Naive B cell (primary cell): ENCODE data around the gene TTPAL. TPM values are rescaled to one million over a fixed set of nuclear protein-coding genes. Genes with fewer than 3 reads are reported as not detected.

Source experiments
- ATAC-seq, 2 donors: fragments of 150-1000 bp; cut with Tn5 transposase; 2 replicates each; pipeline ENCODE4 v1.10.0; 2021; ENCODE audit warnings: low read depth in 2 of 2, mild to moderate bottlenecking in 2 of 2, moderate library complexity in 2 of 2
- DNase-seq: peaks from one replicate; pipeline ENCODE4 v3.0.0; 2022
- H3K27ac Mint-ChIP-seq, 6 donors: one replicate each; pipeline ENCODE4 v1.8.0; 2020 to 2022; ENCODE audit warnings: mild to moderate bottlenecking in 6 of 6, mixed read lengths in 6 of 6, moderate library complexity in 5 of 6, inconsistent platforms in 2 of 6
- H3K27me3 Mint-ChIP-seq, 3 donors: one replicate each; pipeline ENCODE4 v1.8.0; 2021 to 2022; ENCODE audit warnings: mixed read lengths in 3 of 3, mild to moderate bottlenecking in 1 of 3
- H3K36me3 Mint-ChIP-seq, 2 donors: one replicate each; pipeline ENCODE4 v1.8.0; 2020 to 2022; ENCODE audit warnings: mixed read lengths in 2 of 2, inconsistent platforms in 1 of 2, mild to moderate bottlenecking in 1 of 2
- H3K4me1 Mint-ChIP-seq, 3 donors: one replicate each; pipeline ENCODE4 v1.8.0; 2020 to 2022; ENCODE audit warnings: mixed read lengths in 3 of 3, inconsistent platforms in 1 of 3, mild to moderate bottlenecking in 1 of 3, moderate library complexity in 1 of 3
- H3K4me3 Mint-ChIP-seq, 8 donors: one replicate each; pipeline ENCODE4 v1.8.0; 2020 to 2022; ENCODE audit warnings: mild to moderate bottlenecking in 8 of 8, mixed read lengths in 8 of 8, moderate library complexity in 8 of 8, inconsistent platforms in 2 of 8
- H3K9me3 Mint-ChIP-seq, 7 donors: one replicate each; pipeline ENCODE4 v1.8.0; 2020 to 2022; ENCODE audit warnings: mixed read lengths in 7 of 7, mild to moderate bottlenecking in 5 of 7, inconsistent platforms in 2 of 7, moderate library complexity in 1 of 7
- polyA plus RNA-seq, 6 donors: library from polyadenylated mRNA; unstranded; fragments of 300-500 nt; fragmentation: Illumina TruSeq; gene quantifications; one replicate each; pipeline ENCODE4 v1.2.3, GENCODE V29; 2021; ENCODE audit warnings: low read depth in 6 of 6

The TTPAL gene
- polyA plus RNA-seq, 6 donors from 2014 or later, result 4.2 to 16.3 (median 13.0) TPM

DNA sequence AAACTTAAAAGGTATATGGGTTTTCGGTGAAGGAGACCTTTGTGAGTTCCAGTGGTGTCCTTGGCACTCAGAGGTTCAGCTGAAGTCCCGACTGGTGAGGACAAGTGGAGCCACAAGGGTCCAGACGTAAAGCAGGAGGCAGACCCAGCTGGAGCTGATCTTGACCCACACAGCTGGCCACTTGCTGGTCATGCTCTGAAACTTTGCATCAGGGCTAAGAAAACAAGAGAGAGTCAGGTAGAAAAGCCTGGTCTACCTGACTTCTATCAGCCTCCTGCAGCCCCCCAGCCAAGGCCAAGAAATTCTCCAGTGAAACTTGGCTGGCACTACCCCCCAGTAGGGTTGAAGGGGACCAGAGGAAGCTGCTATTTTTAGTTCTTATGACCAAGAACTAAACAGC, 24.5 kb downstream of the TTPAL start:
- Mint-ChIP-seq H3K36me3 (peaks cover 29 to 45% of the 10 kb centered on the region in 2 donors), H3K4me3 (no peak overlapping the region), H3K9me3 (peaks cover 0 to 4% (median 0%) of the 10 kb centered on the region in 7 donors), H3K27ac (peak overlapping the region in 1 of 6 donors; percentile 16), H3K4me1 (peaks cover 22 to 27% (median 25%) of the 10 kb centered on the region in 3 donors), H3K27me3 (no peaks in the 10 kb centered on the region)
- DNase-seq (no peak), ATAC-seq (no peak)

DNA sequence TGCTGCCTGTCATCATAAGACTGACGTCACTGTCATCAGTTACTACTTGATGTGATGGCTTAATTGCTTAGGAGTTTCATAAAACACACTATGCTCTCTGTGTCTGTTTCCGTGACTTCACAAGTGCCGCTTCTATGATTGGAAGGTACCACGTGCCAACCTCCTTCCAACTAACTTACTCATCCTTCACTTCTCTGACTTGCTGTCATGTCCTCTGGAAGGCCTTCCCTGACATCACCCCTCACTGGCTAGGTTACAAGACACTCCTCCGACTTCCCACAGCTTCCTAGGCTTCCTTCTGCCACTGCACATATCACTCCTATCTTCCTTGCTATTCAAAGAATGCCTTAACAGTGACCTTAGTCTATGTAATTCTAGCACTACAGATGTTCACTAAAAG, 25.8 kb downstream of the TTPAL start:
- H3K4me3 Mint-ChIP-seq, result no peak overlapping the region
- no peaks in the 10 kb centered on the region for H3K27me3 Mint-ChIP-seq
- peaks cover 0 to 4% (median 0%) of the 10 kb centered on the region in 7 donors for H3K9me3 Mint-ChIP-seq
- H3K27ac Mint-ChIP-seq, result peak overlapping the region in 2 of 6 donors; percentile 0 to 40
- H3K36me3 Mint-ChIP-seq, result peaks cover 22 to 39% of the 10 kb centered on the region in 2 donors
- DNase-seq, result no peak
- ATAC-seq, result no peak
- peaks cover 18 to 22% (median 22%) of the 10 kb centered on the region in 3 donors for H3K4me1 Mint-ChIP-seq

DNA sequence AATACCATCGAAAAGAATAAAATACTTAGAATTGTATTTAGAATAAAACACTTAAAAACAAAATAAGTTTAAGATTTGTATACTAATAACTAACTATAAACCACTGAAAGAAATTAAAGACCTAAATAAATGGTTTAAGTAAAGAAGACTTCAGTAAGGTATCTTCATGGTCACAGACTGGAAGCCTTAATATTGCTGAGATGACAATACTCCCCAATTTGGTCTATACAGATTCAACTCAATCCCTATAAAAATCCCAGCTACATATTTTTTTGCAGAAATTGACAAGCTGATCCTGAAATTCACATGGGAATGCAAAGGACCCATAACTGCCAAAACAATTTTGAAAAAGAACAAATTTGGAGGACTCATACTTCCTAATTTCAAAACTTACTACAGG, 27.3 kb downstream of the TTPAL start:
- peak overlapping the region in 1 of 6 donors; percentile 49 for H3K27ac Mint-ChIP-seq
- H3K9me3 Mint-ChIP-seq, result peaks cover 0 to 4% (median 0%) of the 10 kb centered on the region in 7 donors
- no peaks in the 10 kb centered on the region for H3K27me3 Mint-ChIP-seq
- no peak overlapping the region for H3K4me3 Mint-ChIP-seq
- DNase-seq, result no peak
- peaks cover 22 to 35% of the 10 kb centered on the region in 2 donors for H3K36me3 Mint-ChIP-seq
- peaks cover 4 to 13% (median 7%) of the 10 kb centered on the region in 3 donors for H3K4me1 Mint-ChIP-seq
- ATAC-seq, result no peak

DNA sequence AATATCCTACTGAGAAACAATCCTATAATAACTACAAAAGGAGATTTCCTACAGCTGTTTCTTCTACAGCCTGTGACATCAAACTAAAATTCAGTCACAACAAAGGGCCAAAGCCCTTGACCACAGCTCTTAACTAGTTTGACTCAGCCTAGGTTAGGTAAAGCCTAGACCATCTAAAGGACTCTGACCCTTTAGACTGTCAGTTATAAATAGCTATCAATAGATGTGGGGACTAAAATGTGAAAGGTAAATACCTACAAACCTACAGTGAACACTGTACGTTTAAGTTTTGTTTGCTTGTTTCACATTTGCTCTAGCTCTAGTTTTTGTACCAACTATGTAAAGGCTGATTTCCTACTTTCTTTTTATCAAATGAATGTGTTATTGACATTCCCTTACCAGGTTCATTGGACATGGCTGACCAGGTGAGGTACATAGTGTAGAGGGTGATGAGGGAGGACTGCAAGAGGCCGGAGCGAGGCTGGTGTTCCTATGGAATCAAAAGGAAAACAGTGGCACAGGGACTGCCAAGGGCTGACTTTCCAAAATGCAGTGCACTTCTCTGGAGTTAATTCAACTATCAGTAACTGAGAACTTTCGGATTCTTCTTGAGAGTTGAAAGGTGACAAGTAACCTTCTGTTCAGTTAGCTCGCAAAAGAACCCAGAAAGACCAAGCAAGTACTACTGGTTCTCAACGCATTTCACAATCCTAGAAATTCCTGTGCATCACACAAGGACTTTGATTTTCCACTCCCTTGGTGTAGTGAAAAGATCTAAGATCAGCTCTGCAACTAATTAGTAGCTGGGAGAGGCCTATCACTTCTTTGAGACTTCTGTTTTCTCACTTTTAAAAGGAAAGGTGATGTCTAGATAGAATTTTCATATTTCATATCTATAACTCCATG, 29.0 kb downstream of the TTPAL start:
- H3K9me3 Mint-ChIP-seq, result no peaks in the 10 kb centered on the region
- no peaks in the 10 kb centered on the region for H3K27me3 Mint-ChIP-seq
- H3K4me1 Mint-ChIP-seq, result peaks cover 0 to 4% (median 0%) of the 10 kb centered on the region in 3 donors
- H3K36me3 Mint-ChIP-seq, result peaks cover 8 to 20% of the 10 kb centered on the region in 2 donors
- no peak for DNase-seq
- no peak for ATAC-seq
- no peak overlapping the region for H3K4me3 Mint-ChIP-seq
- no peak overlapping the region for H3K27ac Mint-ChIP-seq

DNA sequence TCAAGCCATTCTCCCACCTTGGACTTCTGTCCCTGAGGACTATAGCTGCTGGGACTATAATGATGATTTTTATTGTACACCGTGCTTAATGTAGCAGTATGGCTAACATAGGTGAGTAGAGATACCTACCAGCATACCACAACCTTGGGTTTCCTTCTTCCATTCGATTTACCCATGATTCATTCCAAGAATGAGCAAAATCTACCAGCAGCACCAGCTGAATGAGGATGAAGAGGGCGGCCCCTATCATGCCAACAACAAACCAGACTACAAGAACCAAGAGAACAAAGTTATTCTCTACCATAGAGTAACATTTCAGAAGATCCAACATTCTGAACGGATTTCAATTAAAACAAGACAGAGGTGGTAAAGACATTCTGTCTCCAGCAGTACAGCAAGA, 34.1 kb downstream of the TTPAL start:
- Mint-ChIP-seq H3K4me1 (peaks cover 7 to 11% (median 8%) of the 10 kb centered on the region in 3 donors), H3K4me3 (no peak overlapping the region), H3K36me3 (no peaks in the 10 kb centered on the region), H3K9me3 (no peaks in the 10 kb centered on the region), H3K27ac (peak overlapping the region in 1 of 6 donors; percentile 36), H3K27me3 (no peaks in the 10 kb centered on the region)
- ATAC-seq (no peak), DNase-seq (no peak)

GRCh38 chr20:44513871-44514270, 38.2 kb downstream of the TTPAL start:
- Mint-ChIP-seq H3K27me3 (no peaks in the 10 kb centered on the region), H3K36me3 (no peaks in the 10 kb centered on the region), H3K27ac (peak overlapping the region in 2 of 6 donors; percentile 41 to 60), H3K4me1 (peaks cover 22 to 37% (median 36%) of the 10 kb centered on the region in 3 donors), H3K9me3 (no peaks in the 10 kb centered on the region), H3K4me3 (no peak overlapping the region)
- ATAC-seq (no peak), DNase-seq (no peak)

DNA sequence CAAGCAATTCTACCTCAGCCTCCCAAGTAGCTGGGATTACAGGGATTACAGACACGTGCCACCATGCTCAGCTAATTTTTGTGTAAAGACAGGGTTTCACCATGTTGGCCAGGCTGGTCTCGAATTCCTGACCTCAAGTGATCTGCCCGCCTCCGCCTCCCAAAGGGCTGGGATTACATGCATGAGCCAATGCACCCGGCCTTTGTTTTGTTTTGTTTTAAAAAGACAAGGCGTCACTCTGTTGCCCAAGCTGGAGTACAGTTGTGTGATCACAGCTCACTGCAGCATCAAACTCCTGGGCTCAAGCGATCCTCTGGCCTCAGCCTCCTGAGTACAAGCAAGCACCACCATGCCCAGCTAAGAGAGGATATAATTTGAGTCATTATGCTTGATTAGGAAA, 40.8 kb downstream of the TTPAL start:
- Mint-ChIP-seq H3K4me3 (no peak overlapping the region), H3K27ac (peak overlapping the region in 2 of 6 donors; percentile 5 to 54), H3K27me3 (no peaks in the 10 kb centered on the region), H3K4me1 (peaks cover 37 to 63% (median 55%) of the 10 kb centered on the region in 3 donors), H3K9me3 (no peaks in the 10 kb centered on the region), H3K36me3 (no peaks in the 10 kb centered on the region)
- DNase-seq (no peak), ATAC-seq (no peak)

GRCh38 chr20:44517454-44517853, 41.8 kb downstream of the TTPAL start:
- DNase-seq (no peak), ATAC-seq (no peak)
- peak overlapping the region in 4 of 6 donors; percentile 63 to 93 (median 78) for H3K27ac Mint-ChIP-seq
- H3K27me3 Mint-ChIP-seq, result no peaks in the 10 kb centered on the region
- peaks cover 43 to 71% (median 60%) of the 10 kb centered on the region in 3 donors for H3K4me1 Mint-ChIP-seq
- H3K4me3 Mint-ChIP-seq, result peak overlapping the region in 2 of 8 donors; percentile 24 to 37
- H3K36me3 Mint-ChIP-seq, result no peaks in the 10 kb centered on the region
- no peaks in the 10 kb centered on the region for H3K9me3 Mint-ChIP-seq

DNA sequence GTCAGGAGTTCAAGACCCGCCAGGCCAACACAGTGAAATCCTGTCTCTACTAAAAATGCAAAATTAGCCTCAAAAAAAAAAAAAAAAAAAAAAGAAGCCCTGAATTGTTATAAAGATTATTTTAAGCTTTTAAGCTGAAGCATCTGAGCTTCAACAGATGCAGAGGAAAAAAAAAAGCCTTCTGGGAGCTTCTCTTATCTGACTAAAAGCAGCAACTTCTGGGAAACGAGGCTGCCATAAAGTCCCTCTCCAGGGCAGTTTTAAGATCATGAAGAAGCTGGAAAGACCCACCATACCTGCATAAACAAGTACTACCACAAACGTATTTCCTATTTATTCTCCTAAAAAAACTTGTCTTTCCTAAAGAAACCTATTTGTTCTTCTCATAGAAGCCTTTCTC, 42.6 kb downstream of the TTPAL start:
- H3K9me3 Mint-ChIP-seq, result no peaks in the 10 kb centered on the region
- peak overlapping the region; percentile 41 to 93 (median 54) for H3K27ac Mint-ChIP-seq
- peaks cover 46 to 70% (median 62%) of the 10 kb centered on the region in 3 donors for H3K4me1 Mint-ChIP-seq
- H3K27me3 Mint-ChIP-seq, result no peaks in the 10 kb centered on the region
- ATAC-seq (no peak), DNase-seq (no peak)
- H3K36me3 Mint-ChIP-seq, result no peaks in the 10 kb centered on the region
- H3K4me3 Mint-ChIP-seq, result peak overlapping the region in 1 of 8 donors; percentile 85

GRCh38 chr20:44520881-44521280, 45.2 kb downstream of the TTPAL start:
- Mint-ChIP-seq H3K9me3 (no peaks in the 10 kb centered on the region), H3K4me1 (peaks cover 38 to 62% (median 50%) of the 10 kb centered on the region in 3 donors), H3K4me3 (peak overlapping the region; percentile 78 to 97 (median 90)), H3K27me3 (no peaks in the 10 kb centered on the region), H3K27ac (peak overlapping the region; percentile 93 to 99 (median 98)), H3K36me3 (no peaks in the 10 kb centered on the region)
- ATAC-seq, result no peak
- DNase-seq, result no peak

DNA sequence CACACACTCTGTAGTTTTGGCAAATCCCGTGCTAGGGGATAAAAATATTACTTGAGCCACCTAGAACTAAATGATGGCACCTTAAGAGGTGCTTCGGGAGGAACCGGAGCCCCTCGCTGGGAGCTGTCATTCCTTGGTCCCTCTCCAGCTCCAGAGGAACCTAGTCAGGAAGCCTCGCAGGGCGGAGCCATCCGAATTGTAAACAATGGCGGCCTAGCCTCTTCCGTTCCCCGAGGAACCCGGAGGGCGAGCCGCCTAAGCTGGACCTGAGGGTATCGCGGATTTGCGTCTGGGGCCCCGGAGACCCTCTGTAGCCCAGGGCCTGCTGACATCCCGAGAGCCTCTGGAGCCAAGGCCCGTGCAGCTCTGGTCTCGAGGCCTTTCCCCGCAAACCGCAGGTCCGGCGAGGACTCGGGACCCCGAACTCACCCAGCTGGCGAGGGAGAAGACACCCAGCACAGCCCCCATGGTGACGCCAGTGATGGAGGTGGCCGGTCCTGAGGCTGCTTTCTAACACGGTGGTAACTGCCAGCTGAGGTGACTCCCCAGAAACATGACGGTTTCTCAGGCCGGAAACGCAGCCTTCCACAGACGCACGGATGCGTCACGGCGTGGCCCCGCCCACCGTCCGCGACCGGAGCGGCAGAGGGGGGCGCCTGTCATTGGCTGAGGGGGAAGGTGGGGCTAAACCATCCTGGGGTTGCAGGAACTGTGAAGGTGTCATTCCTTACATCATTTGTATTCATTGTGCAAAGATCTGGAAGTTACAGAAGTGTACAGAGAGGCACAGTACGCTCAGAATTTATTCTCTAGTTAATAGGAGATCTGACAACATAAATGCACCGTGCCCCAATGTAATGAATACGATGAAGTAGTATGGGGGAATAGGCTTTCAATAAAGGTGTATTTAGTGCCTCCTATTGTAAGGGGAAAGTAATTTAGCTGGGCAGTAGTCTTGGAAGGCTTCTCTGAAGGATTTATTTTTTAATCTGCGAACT, 46.1 kb downstream of the TTPAL start, which contains the start of gene SERINC3:
TSS of gene SERINC3 (minus strand) at position 587 of the 998 bp plus-strand sequence. CDS start at position 468, 119 bp downstream.
- peak; percentile 99 for DNase-seq
- Mint-ChIP-seq H3K27me3 (no peaks in the 10 kb centered on the region), H3K9me3 (no peaks in the 10 kb centered on the region), H3K4me3 (peak within 1 kb of the TSS; percentile 78 to 97 (median 90)), H3K36me3 (no peaks in the 10 kb centered on the region), H3K4me1 (peaks cover 38 to 59% (median 47%) of the 10 kb centered on the region in 3 donors), H3K27ac (peak within 1 kb of the TSS; percentile 93 to 99 (median 98))
- ATAC-seq, result peak; percentile 89 to 90

DNA sequence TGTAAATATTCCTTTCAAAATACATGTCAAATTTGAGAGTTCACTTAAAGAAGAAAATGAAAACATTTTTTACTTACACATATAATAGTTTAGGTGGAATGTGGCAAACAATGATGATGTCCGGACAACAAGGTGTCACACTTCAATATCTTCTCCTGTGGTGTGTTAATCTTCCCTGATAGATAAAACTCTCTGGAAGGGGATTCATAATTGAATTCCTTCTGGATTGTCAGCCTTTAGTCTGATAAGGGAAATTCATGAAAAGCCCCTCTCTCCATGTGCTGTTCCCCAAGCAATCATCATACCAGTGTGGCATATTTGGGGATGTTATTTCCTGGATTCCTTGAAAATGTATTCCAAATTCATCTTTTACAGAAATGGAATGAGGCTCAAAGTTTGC, 47.2 kb downstream of the TTPAL start:
- no peak for DNase-seq
- no peak for ATAC-seq
- Mint-ChIP-seq H3K4me1 (peaks cover 30 to 49% (median 36%) of the 10 kb centered on the region in 3 donors), H3K36me3 (no peaks in the 10 kb centered on the region), H3K27me3 (no peaks in the 10 kb centered on the region), H3K9me3 (no peaks in the 10 kb centered on the region), H3K4me3 (peak overlapping the region; percentile 23 to 97 (median 82)), H3K27ac (peak overlapping the region; percentile 93 to 99 (median 98))

- ATAC-seq (no peak), DNase-seq (no peak)
- no peaks in the 10 kb centered on the region for H3K9me3 Mint-ChIP-seq
- no peaks in the 10 kb centered on the region for H3K27me3 Mint-ChIP-seq
- no peaks in the 10 kb centered on the region for H3K36me3 Mint-ChIP-seq
- H3K4me3 Mint-ChIP-seq, result peak overlapping the region in 3 of 8 donors; percentile 54 to 85 (median 57)
- H3K27ac Mint-ChIP-seq, result peak overlapping the region; percentile 93 to 99 (median 98)
- peaks cover 28 to 40% (median 33%) of the 10 kb centered on the region in 3 donors for H3K4me1 Mint-ChIP-seq
These were observed 48.1 kb downstream of the TTPAL start for GRCh38 chr20:44523746-44524145.
